GM12878 (cell line): ENCODE data around the gene LRRC40. TPM values are rescaled to one million over a fixed set of nuclear protein-coding genes. Genes with fewer than 3 reads are reported as not detected.
A peak's percentile ranks its signal among the peaks of the same experiment; 100 is the strongest.

ENCODE experiments used
- ATAC-seq: fragments of 200-7000 bp; cut with Tn5 transposase; 3 replicates; pipeline ENCODE4 v1.9.1; 2020; ENCODE audit warnings: mild to moderate bottlenecking, moderate library complexity
- BruUV-seq: library from RNA; stranded (reverse); fragments of 400-500 nt; replicated peaks from 2 replicates; lab custom pipeline; 2021; lab: Mats Ljungman, UMichigan
- CTCF ChIA-PET: fragments of 300-600 bp; sonication (Branson Sonifier 250); formaldehyde crosslinking; extraction: SDS; loops from one replicate; lab custom pipeline; 2021; ENCODE audit warnings: inconsistent platforms; lab: Yijun Ruan, JAX
- POLR2A ChIA-PET: fragments of 350-600 bp; formaldehyde crosslinking; extraction: SDS; loops from one replicate; lab custom pipeline; 2021; ENCODE audit warnings: inconsistent platforms; lab: Charles Lee
- RAD21 ChIA-PET: fragments of 300-600 bp; sonication (Branson Sonifier 250); formaldehyde crosslinking; loops from one replicate; lab custom pipeline; 2023; ENCODE audit warnings: antibody characterized with exemption; ENCODE audit not compliant: unreplicated experiment; lab: Charles Lee
- SMC1A ChIA-PET: fragments of 300-600 bp; sonication (Branson Sonifier 250); formaldehyde crosslinking; loops from one replicate; lab custom pipeline; 2023; ENCODE audit not compliant: unreplicated experiment, uncharacterized antibody; lab: Charles Lee
- DNase-seq: peaks from one replicate; pipeline ENCODE4 v3.0.0-alpha.2; 2011; ENCODE audit warnings: low read depth, low spot score
- FAIRE-seq: peaks from 3 replicates; lab custom pipeline; 2011; peaks lifted over from hg19 to GRCh38; lab: Jason Lieb, UNC
- H2AFZ ChIP-seq: 2 replicates; pipeline ENCODE4 v1.6.0; 2011; ENCODE audit warnings: low read depth, low read length, control low read depth; ENCODE audit not compliant: control insufficient read depth
- H3K27ac ChIP-seq: 2 replicates; pipeline ENCODE4 v1.5.1; 2011; ENCODE audit warnings: control low read depth; ENCODE audit not compliant: control insufficient read depth, insufficient read depth
- H3K27me3 ChIP-seq, 2 experiments: replicated peaks in 1 of 2; 2 replicates each; pipeline versions ENCODE4 v1.6.0 to v1.6.1; 2011; ENCODE audit warnings: low read length in 1 of 2; ENCODE audit not compliant: control insufficient read depth in 2 of 2, insufficient read depth in 2 of 2
- H3K36me3 ChIP-seq, 2 experiments: 2 replicates each; pipeline ENCODE4 v1.5.1; 2011; ENCODE audit warnings: low read length in 1 of 2; ENCODE audit not compliant: control insufficient read depth in 2 of 2, insufficient read depth in 2 of 2
- H3K4me1 ChIP-seq: 2 replicates; pipeline ENCODE4 v1.6.1; 2011; ENCODE audit warnings: mild to moderate bottlenecking, low read length, moderate library complexity, mixed read lengths; ENCODE audit not compliant: control insufficient read depth, insufficient read depth
- H3K4me2 ChIP-seq: 2 replicates; pipeline ENCODE4 v1.6.0; 2011; ENCODE audit warnings: control low read depth; ENCODE audit not compliant: control insufficient read depth, insufficient read depth
- H3K4me3 ChIP-seq: fragments of 200-600 bp; sonication (generic); 2 replicates; pipeline ENCODE4 v1.5.1; 2016
- H3K79me2 ChIP-seq: 2 replicates; pipeline ENCODE4 v1.6.0; 2011; ENCODE audit warnings: low read length; ENCODE audit not compliant: control insufficient read depth, insufficient read depth
- H3K9ac ChIP-seq: 2 replicates; pipeline ENCODE4 v1.8.0; 2011; ENCODE audit warnings: low read length, control low read depth, mixed read lengths; ENCODE audit not compliant: control insufficient read depth, insufficient read depth
- H3K9me3 ChIP-seq: replicated peaks from 3 replicates; pipeline ENCODE4 v1.5.1; 2011; ENCODE audit warnings: mild to moderate bottlenecking, low read length; ENCODE audit not compliant: control insufficient read depth, insufficient read depth
- H4K20me1 ChIP-seq: 2 replicates; pipeline ENCODE4 v1.6.0; 2011; ENCODE audit not compliant: control insufficient read depth, insufficient read depth
- ATF7 ChIP-seq: fragments of 450-650 bp; IDR thresholded peaks from 2 replicates; pipeline ENCODE4 v1.6.1; 2016; ENCODE audit warnings: low read depth, mild to moderate bottlenecking
- CEBPB ChIP-seq, 2 experiments: fragments of 150-350 bp in 1 of 2; IDR thresholded peaks; 2 replicates each; pipeline ENCODE4 v1.6.1; 2012 to 2014; ENCODE audit warnings: low read depth in 2 of 2, low read length in 2 of 2, borderline replicate concordance in 1 of 2, inconsistent platforms in 1 of 2
- CHD4 ChIP-seq: fragments of 200-600 bp; sonication (generic); IDR thresholded peaks from 2 replicates; pipeline ENCODE4 v1.6.1; 2016; ENCODE audit warnings: mild to moderate bottlenecking
- ELK1 ChIP-seq: IDR thresholded peaks from 2 replicates; pipeline ENCODE4 v1.6.1; 2012; ENCODE audit warnings: low read depth, low read length, improper control_type of control experiment
- JUNB ChIP-seq: IDR thresholded peaks from 2 replicates; pipeline ENCODE4 v1.6.1; 2016; ENCODE audit warnings: antibody characterized with exemption, mild to moderate bottlenecking
- MYC ChIP-seq: IDR thresholded peaks from 2 replicates; pipeline ENCODE4 v1.6.1; 2011; ENCODE audit warnings: mild to moderate bottlenecking, low read length, moderate library complexity, inconsistent platforms; ENCODE audit not compliant: insufficient read depth, insufficient replicate concordance, insufficient read length, severe bottlenecking
- SPI1 ChIP-seq: IDR thresholded peaks from 2 replicates; pipeline ENCODE4 v1.6.1; 2011; ENCODE audit warnings: low read depth, mild to moderate bottlenecking, low read length, moderate library complexity, borderline replicate concordance; ENCODE audit not compliant: insufficient read depth
- SREBF1 ChIP-seq: IDR thresholded peaks from 2 replicates; pipeline ENCODE4 v1.6.1; 2012; ENCODE audit warnings: mild to moderate bottlenecking, low read length
- WRNIP1 ChIP-seq: IDR thresholded peaks from 2 replicates; pipeline ENCODE4 v1.6.1; 2011; ENCODE audit warnings: low read depth, low read length, improper control_type of control experiment, borderline replicate concordance
- ZNF217 ChIP-seq: fragments of 450-650 bp; IDR thresholded peaks from 2 replicates; pipeline ENCODE4 v1.6.1; 2017; ENCODE audit warnings: antibody characterized with exemption, mild to moderate bottlenecking
- ZNF622 ChIP-seq: fragments of 450-650 bp; IDR thresholded peaks from 2 replicates; pipeline ENCODE4 v1.6.1; 2017; ENCODE audit warnings: mild to moderate bottlenecking, inconsistent platforms
- WGBS: methylation state at CpG from one replicate; pipeline ENCODE4 v1.1.6; 2016; ENCODE audit warnings: low lambda C conversion rate; ENCODE audit not compliant: insufficient replicate concordance, insufficient coverage; ENCODE audit errors: missing lambda C conversion rate; 5-methylcytosine and 5-hydroxymethylcytosine counted together
- in situ Hi-C: fragments of 300-500 bp; cut with MboI; formaldehyde crosslinking; loops from 9 replicates; pipeline ENCODE4 v1.14.3; 2018; ENCODE audit warnings: mixed read lengths
- intact Hi-C: fragments of 100-400 bp; cut with micrococcal nuclease; formaldehyde crosslinking; loops from one replicate; pipeline ENCODE4 v1.14.2; 2022; ENCODE audit not compliant: unreplicated experiment
- polyA plus RNA-seq, 11 experiments: library from polyadenylated mRNA; depleted of rRNA in 4 of 11; unstranded in 6 of 11; stranded (reverse) in 5 of 11; fragments of >200 nt; fragmentation: Nextera tagmentation in 4 of 11; fragmentation: Illumina TruSeq in 1 of 11; extraction: Ambion mirVana in 4 of 11; extraction: Trizol in 1 of 11; gene quantifications; 1 replicate in 1 of 11; 2 replicates in 10 of 11; pipeline versions ENCODE4 v1.2.1 to v1.2.3, GENCODE V29; 2011 to 2016; ENCODE audit warnings: inconsistent platforms in 2 of 11, missing spikeins in 2 of 11, low read depth in 1 of 11
- total RNA-seq, 4 experiments: library from RNA; depleted of rRNA in 3 of 4; stranded (reverse); fragments of >200 nt in 3 of 4; fragmentation: Illumina TruSeq in 1 of 4; extraction: Trizol in 1 of 4; gene quantifications; 2 replicates each; pipeline versions ENCODE4 v1.2.1 to v1.2.3, GENCODE V29; 2013 to 2021
- TF ChIP-seq, protein P1 (sequence below): fragments of 450-650 bp; IDR thresholded peaks from 2 replicates; pipeline ENCODE4 v1.6.1; 2016; ENCODE audit warnings: mild to moderate bottlenecking

Gene LRRC40
- total and polyA plus RNA-seq, 10 of the 15 experiments (the other 5 are each of a cell fraction or from before 2014, with no cell fraction given), result 19.5 to 44.3 (median 30.9) TPM

- Histone ChIP-seq H3K27ac (no peak overlapping the region), H3K79me2 (peaks cover 74% of the 10 kb centered on the region), H3K4me1 (no peaks in the 10 kb centered on the region; the same call in 1 of the 2 replicates), H3K9me3 (no peaks in the 10 kb centered on the region), H3K4me3 (no peak overlapping the region), H3K4me2 (no peak overlapping the region), H2AFZ (no peak overlapping the region), H4K20me1 (no peaks in the 10 kb centered on the region), H3K9ac (no peak overlapping the region), H3K27me3 (no peaks in the 10 kb centered on the region), H3K36me3 (peaks cover 0 to 17% of the 10 kb centered on the region in 2 experiments; a peak in 3 of 4 replicates)
- no peak for TF ChIP-seq ATF7
- no peak for TF ChIP-seq ZNF217
- TF ChIP-seq CHD4, result no peak
- no peak for TF ChIP-seq CEBPB (IDR thresholded peaks at IDR 0.05; ENCODE audit: borderline replicate concordance in 1 of 2, low read depth in 2 of 2, low read length in 2 of 2)
- peak; percentile 68; the same call in 1 of the 2 replicates for TF ChIP-seq SPI1
- no peak for TF ChIP-seq WRNIP1
- TF ChIP-seq ELK1, result no peak
- no peak for TF ChIP-seq JUNB
- no peak for TF ChIP-seq ZNF622
- TF ChIP-seq SREBF1, result no peak
- no peak for TF ChIP-seq MYC
- TF ChIP-seq, protein P1, sequence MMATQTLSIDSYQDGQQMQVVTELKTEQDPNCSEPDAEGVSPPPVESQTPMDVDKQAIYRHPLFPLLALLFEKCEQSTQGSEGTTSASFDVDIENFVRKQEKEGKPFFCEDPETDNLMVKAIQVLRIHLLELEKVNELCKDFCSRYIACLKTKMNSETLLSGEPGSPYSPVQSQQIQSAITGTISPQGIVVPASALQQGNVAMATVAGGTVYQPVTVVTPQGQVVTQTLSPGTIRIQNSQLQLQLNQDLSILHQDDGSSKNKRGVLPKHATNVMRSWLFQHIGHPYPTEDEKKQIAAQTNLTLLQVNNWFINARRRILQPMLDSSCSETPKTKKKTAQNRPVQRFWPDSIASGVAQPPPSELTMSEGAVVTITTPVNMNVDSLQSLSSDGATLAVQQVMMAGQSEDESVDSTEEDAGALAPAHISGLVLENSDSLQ, result peak; percentile 39; the same call in 1 of the 2 replicates
- ChIA-PET RAD21 (interaction anchor here (2.2 kb wide), 1 partner anchor 11 kb away, joined by 9 read pairs; no protein-coding TSS in a partner anchor), CTCF (interaction anchor here (2.3 kb wide), 1 partner anchor 14 kb away, joined by 14 read pairs; no protein-coding TSS in a partner anchor), POLR2A (interaction anchor here (2.2 to 3.4 kb wide), 2 partner anchors 10 to 15 kb away, joined by 21 to 43 read pairs; partner anchors contain the start of gene LRRC40), SMC1A (interaction anchor here (1.3 to 3.6 kb wide), 3 partner anchors 10 to 190 kb away, joined by 3 to 31 read pairs (median 6); no protein-coding TSS in a partner anchor)
- in situ Hi-C loops, result no loop called here
- FAIRE-seq (peak; percentile 41), ATAC-seq (no peak), DNase-seq (no peak)
- intact Hi-C loops, result loop anchor here (5.0 kb wide), 1 partner anchor 132 kb away; the partner anchor contains the start of gene ANKRD13C
- WGBS, result 50% methylated on average over 2 of the region's 2 CpGs
- BruUV-seq, result no TSS peak
These were observed 14.6 kb upstream of the LRRC40 start for GRCh38 chr1:70220015-70220414.
